Measurements from ENCODE around the gene SCN4B. TPM values are rescaled to one million over a fixed set of nuclear protein-coding genes. Genes with fewer than 3 reads are reported as not detected.

Gene SCN4B
- total and polyA plus RNA-seq, 5 donors = 2.6 to 9.0 (median 6.8) TPM

- intact Hi-C loops (cut with DNase I) = no loop called here
- WGBS = 51% methylated on average over 2 of the region's 2 CpGs
- ATAC-seq (peak; percentile 23 to 72), DNase-seq (no peak)
- peak overlapping the region; percentile 31 for H3K27ac ChIP-seq (ENCODE audit: low read length)
- H3K9me3 ChIP-seq (ENCODE audit: control insufficient read depth, low read length) = no peaks in the 10 kb centered on the region
- H3K4me3 ChIP-seq (ENCODE audit: low read length) = no peak overlapping the region
- no peaks in the 10 kb centered on the region for H3K27me3 ChIP-seq (ENCODE audit: control insufficient read depth, insufficient read depth)
- H3K4me1 ChIP-seq (ENCODE audit: control insufficient read depth, insufficient read depth, low read length) = peaks cover 2% of the 10 kb centered on the region
Observed at GRCh38 chr11:118109231-118109630, 43.4 kb downstream of the SCN4B start.

DNA sequence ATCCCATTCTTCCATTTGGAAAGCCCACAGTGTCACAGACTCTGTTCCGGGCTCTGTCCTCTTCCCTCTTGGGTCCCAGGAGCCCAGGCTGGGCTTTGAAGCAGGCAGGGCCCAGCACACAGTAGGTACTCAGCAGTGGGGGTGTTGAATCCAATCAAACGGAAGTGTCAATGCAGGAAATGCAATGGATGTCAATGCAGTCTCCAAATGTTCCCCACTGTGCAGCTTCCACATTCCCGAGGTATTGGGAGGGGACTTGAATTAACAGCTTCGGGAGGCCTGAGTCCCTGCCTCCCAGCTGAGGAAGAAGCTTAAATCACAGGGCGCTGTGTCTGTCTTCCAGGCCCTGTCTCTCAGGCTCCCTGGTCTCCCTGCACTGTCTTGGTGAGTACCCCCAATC lies 44.1 kb downstream of the SCN4B start:
- Histone ChIP-seq H3K27ac (ENCODE audit: low read length) (no peak overlapping the region), H3K4me1 (ENCODE audit: control insufficient read depth, insufficient read depth, low read length) (peaks cover 2% of the 10 kb centered on the region), H3K4me3 (ENCODE audit: low read length) (no peak overlapping the region), H3K27me3 (ENCODE audit: control insufficient read depth, insufficient read depth) (no peaks in the 10 kb centered on the region), H3K9me3 (ENCODE audit: control insufficient read depth, low read length) (no peaks in the 10 kb centered on the region)
- WGBS = 82% methylated on average over 5 of the region's 5 CpGs
- no peak for DNase-seq
- no peak for ATAC-seq
- intact Hi-C loops (cut with DNase I) = no loop called here

DNA sequence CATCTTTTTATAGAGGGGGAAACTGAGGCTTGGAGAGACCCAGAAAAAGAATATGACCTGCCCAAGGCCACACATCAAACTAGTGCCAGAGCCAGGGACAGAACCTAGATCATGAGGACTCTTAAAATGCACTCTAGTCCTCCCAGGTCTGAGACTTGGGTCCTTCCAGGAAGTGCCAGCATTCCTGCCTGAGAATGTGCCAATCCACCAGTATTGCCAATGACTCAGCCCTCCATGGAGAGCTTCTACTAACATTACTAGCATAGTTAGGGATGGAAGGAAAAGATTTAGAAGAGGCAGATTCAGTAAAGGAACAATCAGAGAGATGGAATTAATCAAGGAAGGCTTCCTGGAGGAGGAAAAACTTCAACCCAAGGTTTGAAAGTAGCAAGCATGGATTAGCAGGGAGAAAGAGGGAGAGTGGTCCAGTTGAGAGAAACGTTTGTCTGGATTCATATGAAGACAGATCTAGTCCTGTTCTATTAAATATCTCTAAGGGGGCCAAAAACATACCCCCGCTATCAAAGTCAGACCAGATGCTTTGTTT lies 45.8 kb downstream of the SCN4B start:
- WGBS = 88% methylated on average over 2 of the region's 2 CpGs
- Histone ChIP-seq H3K27ac (ENCODE audit: low read length) (no peak overlapping the region), H3K9me3 (ENCODE audit: control insufficient read depth, low read length) (no peaks in the 10 kb centered on the region), H3K27me3 (ENCODE audit: control insufficient read depth, insufficient read depth) (no peaks in the 10 kb centered on the region), H3K4me1 (ENCODE audit: control insufficient read depth, insufficient read depth, low read length) (peaks cover 2% of the 10 kb centered on the region), H3K4me3 (ENCODE audit: low read length) (no peak overlapping the region)
- no peak for ATAC-seq
- DNase-seq = no peak
- intact Hi-C loops (cut with DNase I) = no loop called here

DNA sequence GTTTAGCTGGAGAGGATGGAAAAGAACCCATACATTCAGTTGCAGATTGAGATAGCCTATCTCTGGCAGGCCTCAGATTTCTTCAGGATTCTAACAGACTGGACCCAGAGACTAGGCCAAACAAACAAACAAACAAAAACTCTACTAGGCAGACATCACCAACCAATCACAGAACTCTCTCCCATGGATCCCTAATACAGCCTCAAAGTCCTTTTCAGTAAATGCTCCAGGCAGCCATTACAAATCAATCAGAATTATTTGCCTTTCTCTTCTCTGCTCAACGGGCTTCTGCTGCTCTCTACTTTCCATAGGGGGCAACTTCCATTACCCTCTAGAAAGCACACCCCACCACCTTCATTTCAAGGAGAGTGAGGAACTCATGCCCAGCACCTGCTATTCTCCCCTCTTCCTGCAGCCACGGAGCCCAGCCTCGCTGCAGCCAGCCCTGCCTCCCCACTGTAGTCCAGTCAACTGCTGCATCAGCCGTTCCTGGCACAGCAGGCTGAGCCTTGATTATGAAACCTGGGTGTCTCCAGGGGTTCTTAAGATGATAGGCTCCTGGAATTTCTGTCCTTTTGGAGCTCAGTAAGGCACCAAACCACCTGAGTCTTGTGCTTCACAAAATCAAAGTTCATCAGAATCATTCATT lies 46.8 kb downstream of the SCN4B start:
- ATAC-seq (no peak), DNase-seq (no peak)
- no peak overlapping the region for H3K4me3 ChIP-seq (ENCODE audit: low read length)
- H3K4me1 ChIP-seq (ENCODE audit: control insufficient read depth, insufficient read depth, low read length) = peaks cover 7% of the 10 kb centered on the region
- no peak overlapping the region for H3K27ac ChIP-seq (ENCODE audit: low read length)
- H3K9me3 ChIP-seq (ENCODE audit: control insufficient read depth, low read length) = no peaks in the 10 kb centered on the region
- intact Hi-C loops (cut with DNase I) = no loop called here
- no peaks in the 10 kb centered on the region for H3K27me3 ChIP-seq (ENCODE audit: control insufficient read depth, insufficient read depth)
- 75% methylated on average over 4 of the region's 4 CpGs for WGBS

DNA sequence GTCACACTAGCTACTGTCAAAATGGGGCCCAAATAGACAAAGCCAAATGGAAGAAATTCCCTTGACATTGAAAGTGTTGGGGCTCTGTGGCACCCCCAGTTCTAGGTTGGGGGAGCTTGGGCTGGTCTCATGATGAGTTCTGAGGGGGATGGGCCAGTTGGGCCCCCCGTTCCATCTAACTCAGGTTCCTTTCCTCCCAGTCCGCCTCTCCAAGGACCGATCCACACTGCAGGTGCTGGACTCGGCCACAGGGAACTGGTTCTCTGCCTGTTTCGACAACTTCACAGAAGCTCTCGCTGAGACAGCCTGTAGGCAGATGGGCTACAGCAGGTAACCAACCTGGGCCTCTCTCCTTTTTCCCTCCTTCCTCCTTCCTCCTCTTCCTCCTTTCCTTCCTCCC lies 48.1 kb downstream of the SCN4B start:
- Histone ChIP-seq H3K4me1 (ENCODE audit: control insufficient read depth, insufficient read depth, low read length) (peaks cover 10% of the 10 kb centered on the region), H3K27ac (ENCODE audit: low read length) (no peak overlapping the region), H3K27me3 (ENCODE audit: control insufficient read depth, insufficient read depth) (no peaks in the 10 kb centered on the region), H3K9me3 (ENCODE audit: control insufficient read depth, low read length) (no peaks in the 10 kb centered on the region), H3K4me3 (ENCODE audit: low read length) (no peak overlapping the region)
- 96% methylated on average over 6 of the region's 6 CpGs for WGBS
- intact Hi-C loops (cut with DNase I) = no loop called here
- ATAC-seq (no peak), DNase-seq (no peak)

- Histone ChIP-seq H3K27me3 (ENCODE audit: control insufficient read depth, insufficient read depth) (no peaks in the 10 kb centered on the region), H3K27ac (ENCODE audit: low read length) (no peak overlapping the region), H3K4me1 (ENCODE audit: control insufficient read depth, insufficient read depth, low read length) (peaks cover 8% of the 10 kb centered on the region), H3K4me3 (ENCODE audit: low read length) (no peak overlapping the region), H3K9me3 (ENCODE audit: control insufficient read depth, low read length) (no peaks in the 10 kb centered on the region)
- intact Hi-C loops (cut with DNase I) = no loop called here
- DNase-seq = no peak
- WGBS = 63% methylated on average over 13 of the region's 13 CpGs
- ATAC-seq = no peak
Observed at GRCh38 chr11:118102721-118103261, 49.8 kb downstream of the SCN4B start.

DNA sequence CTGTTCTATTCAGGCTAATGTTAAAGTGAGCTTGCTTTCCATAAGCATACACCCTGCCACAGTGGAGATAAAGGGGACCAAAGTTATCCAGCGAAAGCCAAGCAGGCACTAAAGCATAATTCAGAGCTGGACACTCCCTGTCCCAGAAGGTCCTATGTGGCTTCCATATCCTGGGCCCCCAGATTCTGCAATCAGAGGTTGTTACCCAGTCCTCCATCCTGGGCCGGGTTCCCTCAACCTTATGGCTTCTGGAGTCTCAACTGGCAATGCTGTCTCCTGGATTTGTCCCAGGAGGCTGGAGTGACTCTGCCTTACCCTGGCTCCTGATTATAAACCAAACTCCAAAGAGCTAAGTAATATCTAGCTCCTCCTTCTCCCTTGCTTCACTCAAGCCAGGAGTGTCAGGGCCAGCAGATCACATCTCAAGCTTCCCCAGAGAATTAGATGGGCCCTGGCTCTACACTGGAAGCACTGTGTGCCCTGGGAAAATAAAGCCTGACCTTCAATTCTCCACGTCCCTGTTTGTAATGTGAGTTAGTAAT lies 51.9 kb downstream of the SCN4B start:
- intact Hi-C loops (cut with DNase I) = no loop called here
- no peaks in the 10 kb centered on the region for H3K9me3 ChIP-seq (ENCODE audit: control insufficient read depth, low read length)
- H3K27ac ChIP-seq (ENCODE audit: low read length) = peak overlapping the region; percentile 77
- H3K27me3 ChIP-seq (ENCODE audit: control insufficient read depth, insufficient read depth) = no peaks in the 10 kb centered on the region
- H3K4me1 ChIP-seq (ENCODE audit: control insufficient read depth, insufficient read depth, low read length) = peaks cover 8% of the 10 kb centered on the region
- DNase-seq = no peak
- peak; percentile 20 to 30 for ATAC-seq
- no peak overlapping the region for H3K4me3 ChIP-seq (ENCODE audit: low read length)
- 55% methylated on average over 3 of the region's 3 CpGs for WGBS

DNA sequence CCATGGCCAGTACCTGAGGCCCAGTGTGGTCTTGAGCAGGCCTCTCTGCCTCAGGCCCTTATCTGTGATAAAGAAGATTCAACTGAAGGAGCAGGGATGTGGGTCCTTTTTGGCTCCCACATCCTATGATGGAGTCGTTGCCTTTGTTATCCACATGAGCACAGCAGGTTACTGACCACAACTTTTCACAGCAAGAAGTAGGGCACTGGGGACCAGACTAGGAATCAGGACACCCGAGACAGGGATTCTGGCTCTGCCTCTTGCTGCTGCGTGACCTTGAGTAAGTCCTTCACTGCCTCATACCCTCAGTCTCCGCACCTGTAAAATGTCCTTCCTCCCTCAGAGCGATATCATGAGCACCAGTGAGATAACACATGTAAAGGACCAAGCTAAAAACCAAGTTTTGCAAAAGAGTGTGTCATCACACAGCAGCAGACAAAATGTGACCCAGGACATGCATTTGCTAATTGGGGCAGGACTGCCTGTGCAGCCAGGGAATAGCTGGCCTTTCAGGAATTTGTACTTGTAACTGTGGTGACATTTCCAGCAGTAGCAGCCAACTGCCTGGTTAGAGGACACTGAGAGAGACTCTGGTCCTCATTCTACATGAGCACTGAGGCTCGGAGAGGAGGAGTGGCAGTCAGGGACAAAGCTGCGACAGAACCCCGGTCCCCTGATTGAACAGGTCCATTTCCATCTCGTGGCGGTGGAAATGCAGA lies 52.6 kb downstream of the SCN4B start:
- H3K4me3 ChIP-seq (ENCODE audit: low read length) = no peak overlapping the region
- DNase-seq (no peak), ATAC-seq (peak; percentile 71 to 82)
- WGBS = 73% methylated on average over 10 of the region's 10 CpGs
- H3K27me3 ChIP-seq (ENCODE audit: control insufficient read depth, insufficient read depth) = no peaks in the 10 kb centered on the region
- intact Hi-C loops (cut with DNase I) = no loop called here
- no peaks in the 10 kb centered on the region for H3K9me3 ChIP-seq (ENCODE audit: control insufficient read depth, low read length)
- peaks cover 8% of the 10 kb centered on the region for H3K4me1 ChIP-seq (ENCODE audit: control insufficient read depth, insufficient read depth, low read length)
- peak overlapping the region; percentile 77 for H3K27ac ChIP-seq (ENCODE audit: low read length)

DNA sequence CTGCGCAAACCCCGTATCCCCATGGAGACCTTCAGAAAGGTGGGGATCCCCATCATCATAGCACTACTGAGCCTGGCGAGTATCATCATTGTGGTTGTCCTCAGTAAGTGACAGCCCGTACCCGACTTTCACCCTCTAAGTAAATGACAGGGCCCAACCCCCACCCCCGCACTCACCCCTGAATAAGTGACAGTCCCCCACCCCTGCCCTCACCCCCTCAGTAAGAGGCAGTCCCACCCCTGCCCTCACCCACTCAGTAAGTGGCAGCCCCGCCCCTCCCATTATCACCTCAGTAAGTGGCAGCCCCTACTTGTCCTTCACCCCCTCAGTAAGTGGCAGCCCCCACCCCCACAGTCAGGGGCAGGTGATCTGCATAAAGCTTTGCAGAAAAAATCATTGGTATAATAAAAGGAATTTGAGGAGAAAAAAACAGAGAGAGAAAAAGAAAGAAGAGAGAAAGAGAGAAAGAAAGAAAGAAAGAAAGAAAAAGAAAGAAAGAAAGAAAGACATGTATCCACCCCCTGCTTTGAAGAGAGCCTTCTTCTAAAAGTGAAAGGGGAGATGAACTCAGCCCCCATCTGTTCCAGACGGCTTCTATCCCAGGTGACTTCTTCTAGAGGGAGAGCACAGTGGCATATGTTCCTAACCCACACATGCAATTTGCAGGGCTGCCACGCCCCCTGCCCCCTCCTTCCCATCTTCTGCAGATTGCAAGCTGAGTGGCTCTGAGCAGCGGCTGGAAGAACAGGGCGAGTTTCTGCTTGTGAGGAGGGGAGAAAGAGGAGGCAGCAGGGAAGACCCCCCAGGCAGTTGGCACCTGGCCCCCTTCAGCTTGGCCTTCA lies 53.4 kb downstream of the SCN4B start:
- peak overlapping the region; percentile 43 for H3K27ac ChIP-seq (ENCODE audit: low read length)
- 76% methylated on average over 11 of the region's 11 CpGs for WGBS
- intact Hi-C loops (cut with DNase I) = no loop called here
- H3K4me1 ChIP-seq (ENCODE audit: control insufficient read depth, insufficient read depth, low read length) = peaks cover 8% of the 10 kb centered on the region
- H3K9me3 ChIP-seq (ENCODE audit: control insufficient read depth, low read length) = no peaks in the 10 kb centered on the region
- H3K4me3 ChIP-seq (ENCODE audit: low read length) = no peak overlapping the region
- H3K27me3 ChIP-seq (ENCODE audit: control insufficient read depth, insufficient read depth) = no peaks in the 10 kb centered on the region
- ATAC-seq = no peak
- DNase-seq = no peak

DNA sequence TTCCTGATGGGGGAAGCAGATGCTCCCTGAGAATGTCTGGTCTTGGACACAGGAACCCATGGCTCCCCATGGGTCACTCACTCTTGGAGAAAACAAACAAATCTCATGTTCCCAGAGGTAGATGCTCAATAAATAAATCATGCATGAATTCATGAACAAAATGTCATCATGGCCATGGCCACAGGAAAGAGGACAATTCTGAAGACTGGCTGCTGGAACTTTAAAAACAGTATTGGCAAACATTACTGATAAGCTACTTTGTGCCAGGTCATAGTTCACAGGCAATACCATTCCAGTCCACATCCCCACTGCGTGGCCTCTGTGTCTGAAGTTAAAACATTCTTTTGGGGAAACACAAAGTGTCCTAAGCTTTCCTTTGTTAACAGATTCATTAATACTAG lies 56.7 kb downstream of the SCN4B start:
- H3K27ac ChIP-seq (ENCODE audit: low read length) = no peak overlapping the region
- no peaks in the 10 kb centered on the region for H3K9me3 ChIP-seq (ENCODE audit: control insufficient read depth, low read length)
- H3K27me3 ChIP-seq (ENCODE audit: control insufficient read depth, insufficient read depth) = no peaks in the 10 kb centered on the region
- no peak for DNase-seq
- peaks cover 5% of the 10 kb centered on the region for H3K4me1 ChIP-seq (ENCODE audit: control insufficient read depth, insufficient read depth, low read length)
- no peak overlapping the region for H3K4me3 ChIP-seq (ENCODE audit: low read length)
- 0% methylated on average over 1 of the region's 1 CpG for WGBS
- no peak for ATAC-seq
- intact Hi-C loops (cut with DNase I) = no loop called here
